Effector CD8-positive, alpha-beta T cell (primary cell): Measurements from ENCODE around the gene OXLD1.

ENCODE experiments used
- DNase-seq: peaks from one replicate; lab custom pipeline; 2025; lab: John Stamatoyannopoulos, UW

Gene OXLD1

GRCh38 chr17:81616877-81617276 is 49.5 kb downstream of the OXLD1 start:
- no peak for DNase-seq

GRCh38 chr17:81615401-81615930 is 50.9 kb downstream of the OXLD1 start:
- no peak for DNase-seq
